IMR-90 (cell line): Measurements from ENCODE around the gene DHRSX. TPM values are rescaled to one million over a fixed set of nuclear protein-coding genes. Genes with fewer than 3 reads are reported as not detected.

Source experiments
- ATAC-seq: fragments of 200-7000 bp; cut with Tn5 transposase; 2 replicates; pipeline ENCODE4 v1.9.1; 2020; ENCODE audit warnings: low read depth, mild to moderate bottlenecking, moderate library complexity
- BruUV-seq: library from RNA; stranded (reverse); fragments of 400-500 nt; replicated peaks from 2 replicates; lab custom pipeline; 2021; lab: Mats Ljungman, UMichigan
- CTCF ChIA-PET: fragments of 300-600 bp; formaldehyde crosslinking; extraction: SDS; loops from one replicate; lab custom pipeline; 2021; ENCODE audit warnings: antibody characterized with exemption; lab: Yijun Ruan, JAX
- POLR2A ChIA-PET: fragments of 300-600 bp; sonication (Branson Sonifier 250); formaldehyde crosslinking; loops from one replicate; lab custom pipeline; 2022; ENCODE audit warnings: antibody characterized with exemption; ENCODE audit not compliant: unreplicated experiment; lab: Charles Lee
- DNase-seq: peaks from one replicate; pipeline ENCODE4 v3.0.0; 2013
- H2AFZ ChIP-seq: replicated peaks from 2 replicates; pipeline ENCODE3; 2013; ENCODE audit warnings: low read length, mild to moderate bottlenecking; ENCODE audit not compliant: poor library complexity
- H2AK5ac ChIP-seq: 2 replicates; pipeline ENCODE4 v1.6.1; 2013; ENCODE audit warnings: low read depth, low read length, inconsistent platforms
- H2AK9ac ChIP-seq: replicated peaks from 2 replicates; pipeline ENCODE3; 2013; ENCODE audit warnings: mild to moderate bottlenecking, low read depth, low read length, moderate library complexity; ENCODE audit not compliant: poor library complexity
- H2BK120ac ChIP-seq: 2 replicates; pipeline ENCODE4 v1.6.1; 2013; ENCODE audit warnings: low read depth, low read length, inconsistent platforms
- H2BK15ac ChIP-seq: 3 replicates; pipeline ENCODE4 v1.6.1; 2013; ENCODE audit warnings: low read depth, low read length, inconsistent platforms
- H2BK20ac ChIP-seq: 2 replicates; pipeline ENCODE4 v1.6.1; 2013; ENCODE audit warnings: low read depth, mild to moderate bottlenecking, inconsistent platforms, low read length, moderate library complexity
- H2BK5ac ChIP-seq: 2 replicates; pipeline ENCODE4 v1.6.1; 2013; ENCODE audit warnings: mild to moderate bottlenecking, low read depth, low read length, inconsistent platforms; ENCODE audit not compliant: poor library complexity, severe bottlenecking
- H3K14ac ChIP-seq: replicated peaks from 2 replicates; pipeline ENCODE4 v1.6.1; 2013; ENCODE audit warnings: low read depth, low read length, inconsistent platforms
- H3K18ac ChIP-seq: 2 replicates; pipeline ENCODE4 v1.6.1; 2013; ENCODE audit warnings: low read depth, low read length, control low read depth
- H3K23ac ChIP-seq: 2 replicates; pipeline ENCODE4 v1.6.1; 2013; ENCODE audit warnings: low read depth, low read length, inconsistent platforms
- H3K27ac ChIP-seq: 2 replicates; pipeline ENCODE4 v1.5.1; 2013; ENCODE audit warnings: mild to moderate bottlenecking, control low read depth, low read length; ENCODE audit not compliant: insufficient read depth
- H3K27me3 ChIP-seq: 2 replicates; pipeline ENCODE4 v1.6.1; 2013; ENCODE audit warnings: low read length; ENCODE audit not compliant: control insufficient read depth, insufficient read depth
- H3K36me3 ChIP-seq: 2 replicates; pipeline ENCODE4 v1.6.1; 2013; ENCODE audit warnings: low read length, mixed read lengths; ENCODE audit not compliant: control insufficient read depth, insufficient read depth
- H3K4ac ChIP-seq: 2 replicates; pipeline ENCODE4 v1.6.1; 2013; ENCODE audit warnings: low read depth, low read length, inconsistent platforms
- H3K4me1 ChIP-seq: 2 replicates; pipeline ENCODE4 v1.6.1; 2013; ENCODE audit warnings: low read length, mixed read lengths; ENCODE audit not compliant: control insufficient read depth, insufficient read depth
- H3K4me2 ChIP-seq: 2 replicates; pipeline ENCODE4 v1.6.1; 2013; ENCODE audit warnings: low read depth, mild to moderate bottlenecking, control low read depth, low read length, moderate library complexity
- H3K4me3 ChIP-seq: 2 replicates; pipeline ENCODE4 v1.5.1; 2013; ENCODE audit warnings: low read depth, mild to moderate bottlenecking, control low read depth, low read length, moderate library complexity; ENCODE audit not compliant: insufficient read depth
- H3K56ac ChIP-seq: 2 replicates; pipeline ENCODE4 v1.6.1; 2013; ENCODE audit warnings: low read length, inconsistent platforms; ENCODE audit not compliant: insufficient read depth; ENCODE audit errors: extremely low read depth
- H3K79me1 ChIP-seq, 2 experiments: 2 replicates each; pipeline ENCODE4 v1.6.1; 2013; ENCODE audit warnings: low read length in 2 of 2, inconsistent platforms in 1 of 2, low read depth in 1 of 2
- H3K9ac ChIP-seq: 2 replicates; pipeline ENCODE4 v1.6.1; 2013; ENCODE audit warnings: low read depth, low read length, control low read depth
- H3K9me1 ChIP-seq: 2 replicates; pipeline ENCODE4 v1.6.1; 2013; ENCODE audit warnings: low read length, inconsistent platforms; ENCODE audit not compliant: insufficient read depth
- H3K9me3 ChIP-seq: 2 replicates; pipeline ENCODE4 v1.6.1; 2013; ENCODE audit warnings: low read length; ENCODE audit not compliant: control insufficient read depth, insufficient read depth
- H4K20me1 ChIP-seq: 2 replicates; pipeline ENCODE4 v1.6.1; 2013; ENCODE audit warnings: low read length, inconsistent platforms; ENCODE audit not compliant: insufficient read depth
- H4K5ac ChIP-seq: 2 replicates; pipeline ENCODE4 v1.6.1; 2013; ENCODE audit warnings: mild to moderate bottlenecking, low read depth, low read length, control low read depth
- H4K8ac ChIP-seq, 2 experiments: 2 replicates each; pipeline ENCODE4 v1.6.1; 2013; ENCODE audit warnings: low read depth in 2 of 2, low read length in 2 of 2, control low read depth in 1 of 2, inconsistent platforms in 1 of 2
- H4K91ac ChIP-seq: 2 replicates; pipeline ENCODE4 v1.6.1; 2013; ENCODE audit warnings: low read depth, low read length, inconsistent platforms; ENCODE audit not compliant: insufficient read depth
- CEBPB ChIP-seq: IDR thresholded peaks from 2 replicates; pipeline ENCODE4 v1.6.1; 2012; ENCODE audit warnings: low read depth, low read length, improper control_type of control experiment
- CTCF ChIP-seq: conservative IDR thresholded peaks from 2 replicates; pipeline ENCODE4 v1.5.1; 2012; ENCODE audit warnings: mild to moderate bottlenecking, low read depth, low read length, improper control_type of control experiment
- FOS ChIP-seq: fragments of 150-350 bp; IDR thresholded peaks from 2 replicates; pipeline ENCODE4 v1.6.1; 2016; ENCODE audit warnings: low read depth, low read length
- MAFK ChIP-seq: IDR thresholded peaks from 2 replicates; pipeline ENCODE4 v1.6.1; 2012; ENCODE audit warnings: low read depth, low read length, improper control_type of control experiment
- MAZ ChIP-seq: IDR thresholded peaks from 2 replicates; pipeline ENCODE4 v1.6.1; 2012; ENCODE audit warnings: low read depth, mild to moderate bottlenecking, low read length, improper control_type of control experiment, moderate library complexity, borderline replicate concordance
- MXI1 ChIP-seq: IDR thresholded peaks from 2 replicates; pipeline ENCODE4 v1.6.1; 2012; ENCODE audit warnings: low read depth, mild to moderate bottlenecking, low read length, moderate library complexity, borderline replicate concordance
- NFE2L2 ChIP-seq: fragments of 150-350 bp; IDR thresholded peaks from 2 replicates; pipeline ENCODE4 v1.6.1; 2016; ENCODE audit warnings: low read depth, mild to moderate bottlenecking, low read length
- POLR2A ChIP-seq: IDR thresholded peaks from 2 replicates; pipeline ENCODE4 v1.6.1; 2012; ENCODE audit warnings: mild to moderate bottlenecking, low read depth, low read length
- RCOR1 ChIP-seq: IDR thresholded peaks from 2 replicates; pipeline ENCODE4 v1.6.1; 2012; ENCODE audit warnings: mild to moderate bottlenecking, low read length, improper control_type of control experiment; ENCODE audit not compliant: insufficient replicate concordance
- RFX5 ChIP-seq: IDR thresholded peaks from 2 replicates; pipeline ENCODE4 v1.8.0; 2012; ENCODE audit warnings: low read depth, mild to moderate bottlenecking, low read length, moderate library complexity
- SMC3 ChIP-seq: fragments of 150-350 bp; IDR thresholded peaks from 2 replicates; pipeline ENCODE4 v1.6.1; 2016; ENCODE audit warnings: low read depth, mild to moderate bottlenecking, antibody characterized with exemption, low read length, moderate library complexity
- WGBS, 2 experiments: methylation state at CpG; one replicate each; pipeline versions ENCODE4 v1.1.5 to v1.1.7; 2013; ENCODE audit warnings: missing lambda C conversion rate in 2 of 2; ENCODE audit not compliant: insufficient read length in 1 of 2; ENCODE audit errors: extremely low coverage in 2 of 2; 5-methylcytosine and 5-hydroxymethylcytosine counted together
- dilution Hi-C: fragments of 300-500 bp; cut with HindIII; formaldehyde crosslinking; loops from one replicate; pipeline ENCODE4 v1.14.3; 2018; ENCODE audit warnings: low sequenced_read_pairs; ENCODE audit not compliant: unreplicated experiment
- in situ Hi-C: fragments of 300-500 bp; cut with MboI; formaldehyde crosslinking; loops from 3 replicates; pipeline ENCODE4 v1.14.3; 2019; ENCODE audit warnings: low sequenced_read_pairs, inconsistent platforms, mixed read lengths
- intact Hi-C: fragments of 100-400 bp; cut with micrococcal nuclease; formaldehyde crosslinking; loops from 2 replicates; pipeline ENCODE4 v1.10.0; 2022
- polyA plus RNA-seq, 3 experiments: library from polyadenylated mRNA; depleted of rRNA; stranded (reverse); fragments of >200 nt; gene quantifications; 2 replicates each; pipeline ENCODE4 v1.2.3, GENCODE V29; 2012; ENCODE audit warnings: low replicate concordance in 1 of 3
- total RNA-seq: library from RNA; depleted of rRNA; stranded (reverse); fragments of >200 nt; gene quantifications from 2 replicates; pipeline ENCODE4 v1.2.3, GENCODE V29; 2012
- TF ChIP-seq, protein P1 (sequence below): fragments of 150-350 bp; IDR thresholded peaks from 2 replicates; pipeline ENCODE4 v1.6.1; 2017; ENCODE audit warnings: mild to moderate bottlenecking, antibody characterized with exemption, low read length, low read depth
- TF ChIP-seq, protein P2 (sequence below): fragments of 150-350 bp; IDR thresholded peaks from 2 replicates; pipeline ENCODE4 v1.6.1; 2016; ENCODE audit warnings: low read depth, mild to moderate bottlenecking, low read length, moderate library complexity, borderline replicate concordance

Gene DHRSX
- total and polyA plus RNA-seq, 2 of the 4 experiments (the other 2 are of a cell fraction), result 26.2 to 38.0 TPM

- ATAC-seq, result peak; percentile 80
- no TSS peak for BruUV-seq
- TF ChIP-seq, protein P1, sequence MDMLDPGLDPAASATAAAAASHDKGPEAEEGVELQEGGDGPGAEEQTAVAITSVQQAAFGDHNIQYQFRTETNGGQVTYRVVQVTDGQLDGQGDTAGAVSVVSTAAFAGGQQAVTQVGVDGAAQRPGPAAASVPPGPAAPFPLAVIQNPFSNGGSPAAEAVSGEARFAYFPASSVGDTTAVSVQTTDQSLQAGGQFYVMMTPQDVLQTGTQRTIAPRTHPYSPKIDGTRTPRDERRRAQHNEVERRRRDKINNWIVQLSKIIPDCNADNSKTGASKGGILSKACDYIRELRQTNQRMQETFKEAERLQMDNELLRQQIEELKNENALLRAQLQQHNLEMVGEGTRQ, result no peak
- no peak for TF ChIP-seq FOS
- TF ChIP-seq MAFK, result no peak
- no peak for TF ChIP-seq POLR2A
- TF ChIP-seq CEBPB, result no peak
- TF ChIP-seq RFX5, result no peak
- no peak for TF ChIP-seq RCOR1
- TF ChIP-seq CTCF, result no peak
- TF ChIP-seq MAZ, result no peak
- TF ChIP-seq, protein P2, sequence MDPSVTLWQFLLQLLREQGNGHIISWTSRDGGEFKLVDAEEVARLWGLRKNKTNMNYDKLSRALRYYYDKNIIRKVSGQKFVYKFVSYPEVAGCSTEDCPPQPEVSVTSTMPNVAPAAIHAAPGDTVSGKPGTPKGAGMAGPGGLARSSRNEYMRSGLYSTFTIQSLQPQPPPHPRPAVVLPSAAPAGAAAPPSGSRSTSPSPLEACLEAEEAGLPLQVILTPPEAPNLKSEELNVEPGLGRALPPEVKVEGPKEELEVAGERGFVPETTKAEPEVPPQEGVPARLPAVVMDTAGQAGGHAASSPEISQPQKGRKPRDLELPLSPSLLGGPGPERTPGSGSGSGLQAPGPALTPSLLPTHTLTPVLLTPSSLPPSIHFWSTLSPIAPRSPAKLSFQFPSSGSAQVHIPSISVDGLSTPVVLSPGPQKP, result no peak
- TF ChIP-seq SMC3, result no peak
- TF ChIP-seq MXI1, result no peak
- no peak for TF ChIP-seq NFE2L2
These were observed 15.8 kb downstream of the DHRSX start for GRCh38 chrX:2484721-2485648.

More at GRCh38 chrX:2484721-2485648, 15.8 kb downstream of the DHRSX start:
- Histone ChIP-seq H3K23ac (peak overlapping the region; percentile 90), H2AK9ac (peak overlapping the region; percentile 91), H3K27ac (peak overlapping the region; percentile 64), H3K4me1 (peaks cover 14% of the 10 kb centered on the region), H3K4ac (peak overlapping the region; percentile 79), H4K20me1 (peaks cover 6% of the 10 kb centered on the region), H3K4me2 (peak overlapping the region; percentile 74), H3K9me3 (no peaks in the 10 kb centered on the region), H2BK5ac (peak overlapping the region; percentile 77), H3K9ac (peak overlapping the region; percentile 27), H2BK120ac (peak overlapping the region; percentile 41), H3K79me1 (peaks cover 18 to 55% of the 10 kb centered on the region in 2 experiments), H2BK20ac (no peak overlapping the region), H3K56ac (peak overlapping the region; percentile 47; the same call in 1 of the 2 replicates), H2AFZ (peak overlapping the region; percentile 53), H3K27me3 (no peaks in the 10 kb centered on the region), H3K4me3 (peak overlapping the region; percentile 8; the same call in 1 of the 2 replicates), H3K18ac (peak overlapping the region; percentile 16), H3K9me1 (peaks cover 3% of the 10 kb centered on the region), H4K5ac (peak overlapping the region; percentile 45), H4K91ac (peak overlapping the region; percentile 32), H2AK5ac (no peak overlapping the region; the same call in 1 of the 2 replicates), H2BK15ac (no peak overlapping the region), H3K14ac (peak overlapping the region; percentile 31), H4K8ac (peak overlapping the region; percentile 10 to 88; a peak in 3 of 4 replicates), H3K36me3 (peaks cover 35% of the 10 kb centered on the region)
- intact Hi-C loops (loop anchor here (2.0 kb wide), 1 partner anchor 14 kb away; no protein-coding TSS in a partner anchor), in situ Hi-C loops (no loop called here), dilution Hi-C loops (no loop called here)
- ChIA-PET CTCF (no interaction called here), POLR2A (no interaction called here)
- DNase-seq, result peak; percentile 54
- 23% methylated on average over 11 of the region's 26 CpGs; no CpG with 5 or more reads in 1 of the 2 experiments for whole genome bisulfite sequencing, 2 experiments
